K562 (cell line): ENCODE results near the gene EVL. TPM values are rescaled to one million over a fixed set of nuclear protein-coding genes. Genes with fewer than 3 reads are reported as not detected.

Source experiments
- ATAC-seq: fragments of 200-7000 bp; cut with Tn5 transposase; 3 replicates; pipeline ENCODE4 v1.9.1; 2020; ENCODE audit warnings: moderate library complexity
- BruUV-seq: library from RNA; stranded (reverse); fragments of 400-500 nt; replicated peaks from 2 replicates; lab custom pipeline; 2021; lab: Mats Ljungman, UMichigan
- CTCF ChIA-PET: fragments of 300-600 bp; formaldehyde crosslinking; extraction: SDS; loops from one replicate; lab custom pipeline; 2021; ENCODE audit warnings: low intra/inter-chr PET ratio; lab: Yijun Ruan, JAX
- POLR2A ChIA-PET: fragments of 300-600, 350-650 bp; sonication (Branson Sonifier 250); formaldehyde crosslinking; extraction: SDS; loops from one replicate; lab custom pipeline; 2021; ENCODE audit warnings: antibody characterized with exemption, inconsistent platforms; lab: Yijun Ruan, JAX
- DNase-seq, 4 experiments: peaks; one replicate each; pipeline versions ENCODE4 v3.0.0 to v3.0.0-alpha.2; 2011 to 2018; ENCODE audit warnings: low spot score in 3 of 4, mixed read lengths in 3 of 4; ENCODE audit errors: extremely low read depth in 1 of 4
- FAIRE-seq: peaks from 2 replicates; lab custom pipeline; 2011; peaks lifted over from hg19 to GRCh38; lab: Jason Lieb, UNC
- H2AFZ ChIP-seq: 2 replicates; pipeline ENCODE4 v1.6.0; 2011; ENCODE audit warnings: low read depth, low read length, control low read depth, inconsistent platforms
- H3K27ac ChIP-seq: fragments of 200-600 bp; 3 replicates; pipeline ENCODE4 v1.8.0; 2011; ENCODE audit warnings: low read depth, mild to moderate bottlenecking, control low read depth, inconsistent platforms, low read length, moderate library complexity, mixed read lengths; ENCODE audit errors: extremely low read depth
- H3K27me3 ChIP-seq, 2 experiments: fragments of 300-600 bp in 1 of 2; 2 replicates in 1 of 2; 3 replicates in 1 of 2; pipeline versions ENCODE4 v1.6.0 to v1.8.0; 2011; ENCODE audit warnings: inconsistent platforms in 2 of 2, low read length in 2 of 2, mild to moderate bottlenecking in 1 of 2, mixed read lengths in 1 of 2, moderate library complexity in 1 of 2; ENCODE audit not compliant: control insufficient read depth in 2 of 2, insufficient read depth in 2 of 2
- H3K36me3 ChIP-seq: fragments of 300-600 bp; 3 replicates; pipeline ENCODE4 v1.8.0; 2011; ENCODE audit warnings: mild to moderate bottlenecking, low read length, inconsistent platforms; ENCODE audit not compliant: control insufficient read depth, insufficient read depth
- H3K4me1 ChIP-seq, 2 experiments: fragments of 200-600 bp in 1 of 2; replicated peaks in 1 of 2; 2 replicates in 1 of 2; 3 replicates in 1 of 2; pipeline versions ENCODE4 v1.5.1 to v1.8.0; 2011; ENCODE audit warnings: inconsistent platforms in 2 of 2, low read length in 2 of 2, mild to moderate bottlenecking in 1 of 2, mixed read lengths in 1 of 2, moderate library complexity in 1 of 2; ENCODE audit not compliant: control insufficient read depth in 2 of 2, insufficient read depth in 2 of 2
- H3K4me2 ChIP-seq: 2 replicates; pipeline ENCODE4 v1.6.1; 2011; ENCODE audit warnings: low read length, control low read depth, inconsistent platforms, mixed read lengths; ENCODE audit not compliant: insufficient read depth
- H3K4me3 ChIP-seq: fragments of 200-600 bp; sonication (generic), shearing (Covaris generic); 2 replicates; pipeline ENCODE4 v1.5.1; 2016; ENCODE audit warnings: control low read depth, inconsistent platforms
- H3K79me2 ChIP-seq: fragments of 200-600 bp; 3 replicates; pipeline ENCODE4 v1.8.0; 2011; ENCODE audit warnings: low read length, inconsistent platforms; ENCODE audit not compliant: control insufficient read depth, insufficient read depth
- H3K9ac ChIP-seq, 2 experiments: 2 replicates each; pipeline versions ENCODE4 v1.6.0 to v1.6.1; 2011; ENCODE audit warnings: low read depth in 2 of 2, low read length in 2 of 2, control low read depth in 1 of 2, inconsistent platforms in 1 of 2, mild to moderate bottlenecking in 1 of 2, mixed read lengths in 1 of 2; ENCODE audit not compliant: insufficient read depth in 1 of 2
- H3K9me1 ChIP-seq: one replicate; pipeline ENCODE4 v1.6.0; 2011; ENCODE audit warnings: inconsistent platforms, mild to moderate bottlenecking, low read length, moderate library complexity; ENCODE audit not compliant: control insufficient read depth, insufficient read depth
- H3K9me3 ChIP-seq: replicated peaks from 2 replicates; pipeline ENCODE4 v1.5.1; 2011; ENCODE audit warnings: low read depth, low read length, inconsistent platforms; ENCODE audit not compliant: control insufficient read depth, insufficient read depth
- H4K20me1 ChIP-seq: replicated peaks from 2 replicates; pipeline ENCODE4 v1.6.1; 2011; ENCODE audit warnings: low read length, inconsistent platforms, mixed read lengths; ENCODE audit not compliant: control insufficient read depth, insufficient read depth
- CREB1 ChIP-seq, 2 experiments: sonication (generic) in 1 of 2; formaldehyde crosslinking in 1 of 2; IDR thresholded peaks; 2 replicates each; pipeline versions ENCODE4 v1.6.1 to v1.8.0; 2012 to 2022; ENCODE audit warnings: inconsistent platforms in 1 of 2, mild to moderate bottlenecking in 1 of 2, missing genetic modification reagents in 1 of 2, moderate library complexity in 1 of 2
- CXXC5 ChIP-seq: fragments of 250-450 bp; sonication (Bioruptor Pico); IDR thresholded peaks from 2 replicates; pipeline ENCODE4 v1.8.0; 2022; ENCODE audit warnings: inconsistent platforms, mild to moderate bottlenecking, moderate library complexity
- ETV1 ChIP-seq: fragments of 450-650 bp; conservative IDR thresholded peaks from 2 replicates; pipeline ENCODE4 v1.6.1; 2016; ENCODE audit warnings: missing genetic modification characterization, control low read depth, low read depth, missing compliant biosample characterization
- FOSL1 ChIP-seq: fragments of 200-800 bp; sonication (Bioruptor generic); conservative IDR thresholded peaks from 2 replicates; pipeline ENCODE4 v1.6.1; 2016; ENCODE audit warnings: missing genetic modification characterization, missing compliant biosample characterization
- FOXA1 ChIP-seq: fragments of 450-650 bp; IDR thresholded peaks from 2 replicates; pipeline ENCODE4 v1.6.1; 2016; ENCODE audit warnings: mild to moderate bottlenecking, borderline replicate concordance
- HINFP ChIP-seq: fragments of 450-650 bp; conservative IDR thresholded peaks from 2 replicates; pipeline ENCODE4 v1.6.1; 2016; ENCODE audit warnings: missing genetic modification characterization, low read depth, mild to moderate bottlenecking, control low read depth, missing compliant biosample characterization
- HMG20B ChIP-seq: fragments of 250-450 bp; sonication (Bioruptor Pico); IDR thresholded peaks from 2 replicates; pipeline ENCODE4 v1.5.0; 2021; ENCODE audit warnings: mild to moderate bottlenecking
- NFXL1 ChIP-seq: fragments of 450-650 bp; formaldehyde crosslinking; IDR thresholded peaks from 2 replicates; pipeline ENCODE4 v1.4.0; 2021; ENCODE audit warnings: mild to moderate bottlenecking
- NR3C1 ChIP-seq: sonication (generic); formaldehyde crosslinking; IDR thresholded peaks from 2 replicates; pipeline ENCODE4 v1.8.1; 2022; ENCODE audit warnings: missing genetic modification reagents
- PHTF2 ChIP-seq: fragments of 250-450 bp; sonication (Bioruptor Pico); IDR thresholded peaks from 2 replicates; pipeline ENCODE4 v1.5.0; 2021; ENCODE audit warnings: mild to moderate bottlenecking
- PPARD ChIP-seq: fragments of 250-450 bp; sonication (Bioruptor Pico); IDR thresholded peaks from 2 replicates; pipeline ENCODE4 v1.8.0; 2022; ENCODE audit warnings: inconsistent platforms, mild to moderate bottlenecking, moderate library complexity
- RHOXF2B ChIP-seq: fragments of 250-450 bp; sonication (Bioruptor Pico); conservative IDR thresholded peaks from 2 replicates; pipeline ENCODE4 v1.5.1; 2021
- SAFB2 ChIP-seq: fragments of 200-400 bp; formaldehyde crosslinking; IDR thresholded peaks from 2 replicates; pipeline ENCODE4 v1.6.1; 2018; ENCODE audit warnings: borderline replicate concordance, low read length, low read depth, moderate library complexity; ENCODE audit not compliant: severe bottlenecking
- XRCC5 ChIP-seq: fragments of 200-400 bp; formaldehyde crosslinking; IDR thresholded peaks from 2 replicates; pipeline ENCODE4 v1.6.1; 2017; ENCODE audit warnings: low read depth, mild to moderate bottlenecking, low read length
- ZBTB33 ChIP-seq: sonication (generic); formaldehyde crosslinking; IDR thresholded peaks from 2 replicates; pipeline ENCODE4 v1.8.1; 2023; ENCODE audit warnings: mild to moderate bottlenecking, missing genetic modification reagents
- ZNF12 ChIP-seq: sonication (generic); formaldehyde crosslinking; IDR thresholded peaks from 2 replicates; pipeline ENCODE4 v1.4.0; 2020; ENCODE audit warnings: mild to moderate bottlenecking, missing genetic modification reagents
- ZNF124 ChIP-seq: sonication (generic); formaldehyde crosslinking; IDR thresholded peaks from 2 replicates; pipeline ENCODE4 v1.8.1; 2022; ENCODE audit warnings: missing genetic modification reagents
- ZNF175 ChIP-seq: fragments of 200-800 bp; sonication (Bioruptor generic); IDR thresholded peaks from 2 replicates; pipeline ENCODE4 v1.6.1; 2016; ENCODE audit warnings: low read depth, mild to moderate bottlenecking, missing genetic modification characterization, missing compliant biosample characterization
- ZNF766 ChIP-seq: fragments of 200-800 bp; sonication (Bioruptor generic); conservative IDR thresholded peaks from 2 replicates; pipeline ENCODE4 v1.6.1; 2016; ENCODE audit warnings: missing genetic modification characterization, missing compliant biosample characterization
- ZNF77 ChIP-seq: fragments of 250-450 bp; sonication (Bioruptor Pico); IDR thresholded peaks from 2 replicates; pipeline ENCODE4 v1.5.0; 2020
- WGBS: fragments of 100-300 bp; shearing (Covaris generic); methylation state at CpG from one replicate; pipeline ENCODE4 v1.1.6; 2016; ENCODE audit warnings: low coverage, mixed read lengths; ENCODE audit not compliant: insufficient coverage; ENCODE audit errors: missing lambda C conversion rate; 5-methylcytosine and 5-hydroxymethylcytosine counted together
- in situ Hi-C: fragments of 300-500 bp; cut with MboI; formaldehyde crosslinking; loops from 4 replicates; pipeline ENCODE4 v1.15.0; 2018; ENCODE audit warnings: inconsistent platforms, mixed read lengths
- intact Hi-C: fragments of 100-400 bp; cut with micrococcal nuclease; formaldehyde crosslinking; loops from 2 replicates; pipeline ENCODE4 v1.14.2; 2022
- polyA plus RNA-seq, 8 experiments: library from polyadenylated mRNA; depleted of rRNA in 4 of 8; stranded (reverse) in 5 of 8; unstranded in 3 of 8; fragments of >200 nt; fragmentation: Nextera tagmentation in 2 of 8; fragmentation: Illumina TruSeq in 1 of 8; extraction: Ambion mirVana in 2 of 8; extraction: Trizol in 1 of 8; gene quantifications; 2 replicates each; pipeline versions ENCODE4 v1.2.1 to v1.2.3, GENCODE V29; 2011 to 2014; ENCODE audit warnings: inconsistent platforms in 1 of 8, missing spikeins in 1 of 8
- total RNA-seq, 7 experiments: library from RNA; depleted of rRNA in 6 of 7; stranded (reverse); fragments of >200 nt in 6 of 7; fragmentation: Illumina TruSeq in 2 of 7; extraction: Trizol in 2 of 7; gene quantifications; 2 replicates each; pipeline versions ENCODE4 v1.2.1 to v1.2.3, GENCODE V29; 2011 to 2021; ENCODE audit warnings: low replicate concordance in 1 of 7

The EVL gene
- total and polyA plus RNA-seq, 9 of the 15 experiments (the other 6 are each of a cell fraction or from before 2014, with no cell fraction given): 2.9 to 43.4 (median 23.9) TPM

GRCh38 chr14:100072783-100073346 is 7.6 kb downstream of the EVL start:
- H3K9me3 ChIP-seq: no peaks in the 10 kb centered on the region
- DNase-seq: peak; percentile 30 to 70 (median 32)
- H3K79me2 ChIP-seq: peaks cover 31% of the 10 kb centered on the region; the same call in 2 of the 3 replicates
- FAIRE-seq: peak; percentile 80
- ChIA-PET CTCF (interaction anchor here (2.3 kb wide), 1 partner anchor 36 kb away, joined by 10 read pairs; no protein-coding TSS in a partner anchor), POLR2A (interaction anchor here (1.2 to 1.8 kb wide), 2 partner anchors 11 to 82 kb away, joined by 3 to 4 read pairs; no protein-coding TSS in a partner anchor)
- H3K27me3 ChIP-seq: no peaks in the 10 kb centered on the region
- H3K4me1 ChIP-seq: peaks cover 26 to 51% of the 10 kb centered on the region in 2 experiments
- in situ Hi-C loops (loop anchor here (5.0 kb wide), 1 partner anchor 44 kb away; no protein-coding TSS in a partner anchor), intact Hi-C loops (no loop called here)
- 7% methylated on average over 10 of the region's 14 CpGs for WGBS
- no peak overlapping the region for H3K4me2 ChIP-seq
- no peaks in the 10 kb centered on the region; the same call in 2 of the 3 replicates for H3K36me3 ChIP-seq
- peak; percentile 52 for ATAC-seq
- H2AFZ ChIP-seq: peak overlapping the region; percentile 10; the same call in 1 of the 2 replicates
- H3K9ac ChIP-seq: peak overlapping the region in 1 of 2 experiments; percentile 40; a peak in 1 of 4 replicates
- BruUV-seq: no TSS peak
- 0 out of 3 replicates have a peak overlapping the region, but pooled peaks have one; percentile 34 for H3K27ac ChIP-seq
- no peak overlapping the region for H3K4me3 ChIP-seq
- H4K20me1 ChIP-seq: no peaks in the 10 kb centered on the region
- no peaks in the 10 kb centered on the region for H3K9me1 ChIP-seq
- TF ChIP-seq ZNF766 (CRISPR knock-in tag) (no peak), CXXC5 (CRISPR knock-in tag) (peak; percentile 24; the same call in 1 of the 2 replicates), HMG20B (CRISPR knock-in tag) (no peak), CREB1 (IDR thresholded peaks at IDR 0.05) (no peak), CREB1 (CRISPR knock-in tag; IDR thresholded peaks at IDR 0.05) (no peak), PPARD (CRISPR knock-in tag) (no peak), RHOXF2B (CRISPR knock-in tag) (no peak), FOSL1 (tag) (no peak), SAFB2 (no peak), ZBTB33 (CRISPR knock-in tag) (no peak), PHTF2 (CRISPR knock-in tag) (no peak), ZNF12 (CRISPR knock-in tag) (no peak), ZNF124 (CRISPR knock-in tag) (no peak), HINFP (no peak), ZNF175 (no peak), NFXL1 (CRISPR knock-in tag) (no peak), ZNF77 (CRISPR knock-in tag) (no peak), ETV1 (tag) (0 out of 2 replicates have a peak, but pooled peaks have one; percentile 10), NR3C1 (CRISPR knock-in tag) (no peak), XRCC5 (no peak), FOXA1 (no peak)
